GM18517 (cell line): Measurements from ENCODE around the gene EPDR1.
A peak's percentile ranks its signal among the peaks of the same experiment; 100 is the strongest.

Experiments
- ATAC-seq: cut with Tn5 transposase; IDR thresholded peaks from one replicate; pipeline ENCODE4 v1.9.1; 2021; ENCODE audit warnings: mild to moderate bottlenecking, moderate library complexity; ENCODE audit not compliant: unreplicated experiment

EPDR1 gene

DNA sequence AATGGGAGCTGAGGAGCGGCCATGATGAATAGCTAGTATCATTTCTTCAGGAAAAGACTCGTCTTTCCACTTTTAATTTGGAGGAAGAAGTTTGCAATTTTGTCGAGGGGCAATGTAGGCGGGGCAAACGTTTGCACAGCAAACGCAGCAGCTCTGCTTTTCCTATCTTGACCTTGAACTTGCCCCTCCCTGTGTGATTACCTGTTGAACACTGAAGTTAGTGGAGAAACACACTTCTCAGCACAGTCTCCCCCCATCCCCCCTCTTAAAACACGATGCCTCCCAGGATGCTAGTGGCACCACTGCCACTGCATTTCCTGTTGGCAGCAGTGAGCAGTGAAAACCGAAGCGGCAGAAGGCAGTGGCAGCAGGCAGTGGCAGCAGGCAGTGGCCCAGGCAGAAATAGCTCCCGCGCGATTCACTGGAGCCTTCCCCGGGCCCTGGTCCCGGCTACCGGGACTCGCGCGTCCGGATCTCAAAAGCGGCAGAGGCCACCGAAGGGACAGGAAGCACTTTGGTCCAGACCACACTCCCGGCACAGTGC, at the start of gene EPDR1:
Gene EPDR1, plus strand, starts transcription at position 336 of the 544 bp plus-strand sequence. CDS start 300 bp downstream, outside the sequence.
- ATAC-seq, result peak; percentile 58

DNA sequence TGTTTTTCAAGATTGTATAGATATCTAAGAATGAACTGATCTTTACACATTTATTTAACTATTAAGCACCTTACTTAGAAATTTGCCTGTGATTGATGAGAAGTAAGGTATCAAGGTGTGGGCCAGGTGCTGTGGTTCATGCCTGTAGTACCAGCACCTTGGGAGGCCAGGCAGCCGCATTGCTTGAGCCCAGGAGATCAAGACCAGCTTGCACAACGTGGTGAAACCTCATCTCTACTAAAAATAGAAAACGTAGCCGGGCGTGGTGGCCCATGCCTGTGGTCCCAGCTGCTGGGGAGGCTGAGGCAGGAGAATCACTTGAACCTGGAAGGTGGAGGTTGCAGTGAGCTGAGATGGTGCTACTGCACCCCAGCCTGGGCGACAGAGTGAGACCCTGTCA, 38.4 kb upstream of the EPDR1 start:
- no peak for ATAC-seq

DNA sequence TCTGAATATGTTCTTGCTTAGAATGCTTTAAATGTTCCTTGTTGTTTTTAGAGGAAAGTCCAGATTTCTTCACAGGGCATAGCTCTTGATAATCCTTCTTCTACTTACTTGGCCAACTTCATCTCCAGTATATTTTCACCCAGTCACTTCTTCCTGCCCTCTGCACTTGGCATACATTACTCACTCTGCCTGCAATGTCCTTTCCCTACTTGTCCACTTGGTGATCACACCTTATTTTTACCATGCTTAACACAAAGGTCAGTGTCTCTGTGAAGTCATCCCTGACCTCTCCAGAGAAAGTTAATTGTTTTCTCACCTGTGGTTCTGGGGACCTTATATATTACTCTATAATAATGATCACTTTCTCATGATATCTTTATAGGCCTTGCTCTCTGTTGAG, 27.1 kb upstream of the EPDR1 start:
- no peak for ATAC-seq

DNA sequence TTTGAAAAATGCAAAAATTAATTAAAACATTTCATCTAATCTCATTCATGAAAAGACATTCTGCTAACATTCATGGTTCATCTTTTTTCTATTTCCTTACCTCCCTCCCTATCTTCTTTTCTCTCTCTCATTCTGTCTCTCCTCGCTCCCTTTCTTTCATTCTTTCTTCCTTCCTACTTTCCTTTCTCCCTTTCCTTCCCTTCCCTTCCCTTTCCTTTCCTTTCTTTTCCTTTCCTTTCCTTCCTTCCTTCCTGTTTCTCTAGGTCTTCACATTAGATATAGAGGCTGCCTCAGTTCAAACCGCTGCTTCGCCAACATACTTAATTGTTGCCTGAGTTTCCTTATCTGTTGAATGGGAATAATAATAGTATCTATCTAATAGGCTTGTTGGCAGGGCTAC, 25.8 kb upstream of the EPDR1 start:
- no peak for ATAC-seq

DNA sequence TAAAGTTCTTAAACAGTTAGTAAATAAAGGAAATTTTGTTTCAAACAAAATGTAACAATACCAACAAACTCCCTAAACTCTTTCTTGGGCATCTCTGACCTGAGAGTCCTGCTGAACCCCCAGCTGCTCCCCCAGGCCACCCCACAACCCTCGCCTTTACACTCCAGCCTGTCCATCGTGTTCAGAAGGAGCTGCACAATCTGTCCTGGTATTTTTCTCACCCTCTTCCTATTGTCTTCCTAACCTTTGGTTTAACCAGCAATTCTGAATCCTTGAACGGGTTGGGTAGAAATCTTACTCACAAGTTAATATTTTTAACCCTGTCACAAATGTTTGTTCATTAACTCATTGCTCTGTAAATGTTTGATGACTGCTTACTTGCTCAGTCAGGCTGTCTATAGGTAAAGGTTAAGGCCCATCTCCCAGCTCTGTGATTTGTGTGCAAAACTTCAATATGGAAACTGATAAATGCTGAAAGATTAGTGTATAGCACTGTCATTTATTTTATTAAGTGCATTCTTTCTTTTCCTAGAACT, 20.7 kb upstream of the EPDR1 start:
- no peak for ATAC-seq

DNA sequence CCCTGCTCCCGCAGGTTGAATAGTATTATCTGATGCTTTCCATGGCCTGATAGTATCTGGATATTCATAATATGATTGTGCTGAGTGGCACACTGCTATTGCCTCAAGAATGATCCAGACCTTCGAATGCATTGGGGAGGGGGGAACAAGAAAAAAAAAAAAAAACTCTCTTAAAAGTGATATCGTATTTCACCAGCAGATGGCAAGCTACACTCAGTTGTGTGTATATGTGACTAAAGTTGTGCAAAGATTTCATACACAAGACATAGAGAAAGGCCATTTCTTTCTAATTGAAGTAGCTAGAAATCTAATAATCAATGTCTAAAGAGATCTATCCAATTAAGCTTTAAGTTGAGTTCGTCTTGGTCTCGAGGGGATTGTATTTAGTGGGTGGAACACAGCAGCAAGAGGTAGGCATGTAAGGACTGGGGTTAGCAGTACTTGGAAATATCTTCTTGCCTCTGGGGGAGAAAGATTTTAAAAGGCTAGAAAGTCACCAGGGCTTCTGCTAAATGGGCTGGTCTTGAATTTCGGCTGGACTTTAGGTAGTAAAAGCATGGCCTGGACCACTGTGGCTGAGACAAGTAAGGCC, 19.1 kb upstream of the EPDR1 start:
- no peak for ATAC-seq

DNA sequence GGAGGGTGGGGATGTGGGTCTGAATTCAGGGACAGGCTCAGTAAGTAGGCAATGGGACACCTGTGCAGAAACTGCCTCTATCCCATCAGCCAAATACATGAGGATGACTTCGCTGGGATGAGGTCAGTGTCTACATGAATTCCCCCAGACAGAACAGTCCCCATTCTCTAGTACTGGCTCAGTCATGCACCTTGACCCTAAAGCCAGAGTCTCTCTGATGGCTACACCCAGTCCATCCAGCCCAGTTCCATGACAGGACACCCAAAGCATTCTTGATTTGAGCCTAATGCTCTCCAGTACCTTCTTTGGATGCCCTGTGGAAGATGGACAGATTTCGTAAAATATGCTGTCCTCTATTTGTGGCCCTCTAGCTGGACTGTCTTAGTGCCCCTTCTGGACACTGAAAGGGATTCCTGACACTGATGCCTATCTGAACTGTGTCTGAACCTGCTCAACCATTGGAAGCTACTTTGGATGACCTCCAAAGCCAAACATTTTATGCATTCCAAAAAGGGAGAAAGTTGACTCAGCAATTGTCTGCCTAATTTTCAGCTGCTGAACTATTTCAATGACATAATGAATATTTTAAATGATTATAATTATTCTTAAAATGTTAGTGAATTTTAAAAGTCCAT, 18.4 kb upstream of the EPDR1 start:
- no peak for ATAC-seq

DNA sequence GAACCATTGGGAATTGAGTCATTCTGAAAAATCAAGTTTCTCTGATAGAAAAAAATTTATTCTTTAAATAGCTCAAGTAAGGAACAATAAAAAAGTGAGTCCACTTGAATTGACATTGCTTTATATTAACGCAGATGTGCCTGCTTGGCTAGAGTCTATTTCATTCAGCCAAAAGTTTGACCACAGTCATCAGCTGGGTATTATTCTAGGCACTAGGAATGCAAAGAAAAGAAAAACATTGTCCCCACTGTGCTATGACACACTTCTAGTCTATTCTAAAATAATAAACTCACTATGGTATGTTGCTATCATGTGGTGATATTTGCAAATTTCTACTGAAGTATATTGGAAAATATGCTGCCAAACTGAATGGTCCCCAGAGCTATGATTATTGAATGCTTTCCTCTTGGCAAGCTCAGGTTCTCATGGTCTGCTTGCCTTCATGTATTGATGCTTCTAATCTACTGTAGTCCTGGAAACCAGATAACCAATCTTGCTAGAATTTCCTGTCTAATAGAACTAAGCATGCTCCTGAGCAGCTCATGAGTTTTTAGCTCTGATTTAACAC, 12.1 kb upstream of the EPDR1 start:
- ATAC-seq, result no peak

DNA sequence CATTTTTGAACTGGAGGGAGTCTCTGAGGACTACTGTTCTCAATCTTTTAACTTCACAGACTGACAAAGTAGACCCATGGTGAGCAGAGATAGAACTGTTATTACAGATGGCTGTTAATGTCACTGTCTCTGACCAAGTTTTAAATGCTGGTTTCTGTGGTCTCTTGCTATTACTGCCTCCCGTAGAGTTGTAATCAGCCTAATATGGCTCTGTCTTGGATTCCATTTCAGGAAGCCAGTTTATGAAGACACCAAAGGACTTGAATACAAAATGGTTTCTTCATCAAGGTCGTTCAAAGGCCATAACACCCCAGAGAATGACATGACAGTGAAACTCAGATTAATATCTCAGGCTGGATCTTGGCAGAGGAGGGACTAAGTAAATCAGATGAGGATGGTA, 7.7 kb upstream of the EPDR1 start:
- ATAC-seq, result no peak

DNA sequence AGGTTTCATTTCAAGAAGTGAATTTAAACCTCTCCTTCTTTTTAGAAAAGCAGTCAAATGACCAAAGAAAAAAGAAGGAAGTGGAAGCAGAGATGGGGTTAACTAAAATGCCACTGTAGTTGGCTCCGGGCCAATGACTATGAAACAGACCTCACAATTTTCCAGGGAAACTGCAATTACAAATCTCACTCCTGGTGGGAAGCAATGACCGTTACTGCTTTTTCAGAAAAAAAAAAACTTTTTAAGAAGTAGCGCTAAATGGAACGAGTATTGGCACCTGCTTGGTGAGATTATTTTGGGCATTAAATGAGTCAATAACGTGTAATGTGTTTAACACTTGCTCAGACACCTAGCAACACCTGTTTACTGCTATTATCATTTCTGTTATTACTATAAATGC, 5.0 kb upstream of the EPDR1 start:
- ATAC-seq, result peak; percentile 42

DNA sequence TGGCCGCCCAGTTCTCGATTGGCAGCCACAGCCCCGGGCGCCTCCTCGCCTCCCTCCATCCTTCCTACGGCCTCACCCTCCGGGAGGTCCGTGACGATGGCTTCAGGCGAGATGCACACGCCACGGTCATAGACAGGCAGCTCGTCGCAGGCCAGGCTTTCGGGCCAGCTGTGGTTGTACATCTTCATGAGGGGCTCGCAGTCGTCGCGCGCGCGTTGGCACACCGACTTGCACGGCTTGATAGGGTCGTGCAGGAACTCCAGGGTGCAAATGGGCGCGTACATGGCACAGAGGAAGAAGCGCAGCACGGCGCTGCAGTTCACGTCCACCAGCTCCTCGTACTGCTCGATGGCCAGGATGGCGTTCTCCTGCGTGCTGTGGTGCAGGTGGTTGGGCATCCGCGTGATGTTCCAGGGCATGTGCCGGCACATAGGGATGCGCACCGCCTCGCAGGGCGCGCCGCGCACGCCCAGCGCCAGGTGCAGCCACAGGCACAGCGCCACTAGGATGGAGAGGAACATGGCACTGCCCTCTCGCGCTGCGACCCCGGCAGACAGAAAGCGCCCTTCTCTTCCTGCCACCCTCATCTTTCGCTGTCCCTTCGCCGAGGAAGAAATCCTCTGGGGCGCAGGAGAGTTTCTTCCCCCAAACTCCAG, 4.3 kb upstream of the EPDR1 start:
- no peak for ATAC-seq

DNA sequence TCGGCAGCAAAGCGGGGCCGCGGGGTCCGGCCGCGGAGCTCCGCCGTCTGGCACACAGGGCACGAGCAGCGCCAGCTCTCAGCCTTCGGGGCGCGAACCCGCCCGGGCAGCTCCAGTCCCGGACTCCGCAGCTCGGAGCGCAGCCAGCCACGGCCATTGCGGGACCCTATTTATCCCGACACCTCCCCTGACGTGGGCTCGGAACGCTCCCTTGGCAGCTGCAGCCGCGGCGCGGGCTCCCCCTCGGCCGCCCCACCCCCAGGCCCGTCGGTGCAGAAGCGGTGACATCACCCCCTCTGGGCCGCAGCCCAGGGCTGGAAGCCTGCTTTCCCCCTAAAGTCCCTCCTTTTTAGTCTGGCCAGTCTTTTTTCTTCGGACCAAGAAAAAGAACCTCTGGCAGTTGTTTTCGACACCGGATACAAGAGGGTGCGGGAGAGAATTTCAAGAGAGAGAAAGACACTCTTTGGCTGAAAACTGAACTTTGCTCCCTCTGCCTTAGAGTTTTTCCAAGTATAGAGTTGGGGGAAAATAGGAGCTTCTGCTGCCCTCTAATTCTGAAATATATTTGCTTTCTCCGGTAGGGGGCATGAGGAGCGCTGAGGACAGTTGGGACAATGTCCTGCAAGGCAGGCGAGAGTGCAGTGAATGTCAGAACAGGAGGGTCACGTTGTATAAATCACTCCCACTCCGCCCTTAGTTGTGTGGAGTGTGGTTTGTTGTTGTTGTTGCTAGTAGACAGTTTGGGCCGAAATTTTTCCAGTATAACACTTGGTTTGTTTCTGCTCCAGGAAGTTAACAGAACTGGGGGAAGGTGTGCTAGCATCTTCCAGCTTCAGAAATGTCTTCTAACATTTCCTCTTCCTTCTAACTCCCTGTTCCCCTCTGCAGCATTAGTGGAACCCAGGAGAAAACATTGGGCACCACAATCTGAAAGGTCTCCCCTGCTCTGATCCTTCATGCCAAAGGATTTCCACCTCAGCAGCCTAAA, 3.5 kb upstream of the EPDR1 start, which contains the start of gene SFRP4:
Gene SFRP4, minus strand, starts transcription at position 145 of the 988 bp plus-strand sequence. CDS start 280 bp downstream, outside the sequence.
- ATAC-seq, result peak; percentile 29

DNA sequence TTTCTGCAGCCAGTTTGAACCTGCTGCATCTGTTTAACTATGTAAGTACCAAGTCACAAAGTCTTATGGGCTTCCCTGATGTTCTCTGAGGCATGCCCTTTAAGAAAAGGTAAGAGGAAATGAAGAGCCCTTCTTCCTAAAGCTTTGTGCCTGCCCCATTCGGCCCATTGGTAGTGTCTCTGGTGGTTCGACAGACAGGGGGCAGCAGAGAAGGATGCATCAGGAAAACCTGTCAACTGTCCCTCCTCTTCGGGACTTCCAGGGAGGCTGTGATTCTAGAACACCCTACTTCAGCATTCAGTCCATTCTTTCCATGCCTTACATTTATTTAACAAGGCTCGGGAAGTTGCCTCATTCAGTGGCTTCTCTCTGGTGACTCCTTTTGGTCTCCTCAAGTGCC, 1.9 kb upstream of the EPDR1 start:
- ATAC-seq, result no peak

DNA sequence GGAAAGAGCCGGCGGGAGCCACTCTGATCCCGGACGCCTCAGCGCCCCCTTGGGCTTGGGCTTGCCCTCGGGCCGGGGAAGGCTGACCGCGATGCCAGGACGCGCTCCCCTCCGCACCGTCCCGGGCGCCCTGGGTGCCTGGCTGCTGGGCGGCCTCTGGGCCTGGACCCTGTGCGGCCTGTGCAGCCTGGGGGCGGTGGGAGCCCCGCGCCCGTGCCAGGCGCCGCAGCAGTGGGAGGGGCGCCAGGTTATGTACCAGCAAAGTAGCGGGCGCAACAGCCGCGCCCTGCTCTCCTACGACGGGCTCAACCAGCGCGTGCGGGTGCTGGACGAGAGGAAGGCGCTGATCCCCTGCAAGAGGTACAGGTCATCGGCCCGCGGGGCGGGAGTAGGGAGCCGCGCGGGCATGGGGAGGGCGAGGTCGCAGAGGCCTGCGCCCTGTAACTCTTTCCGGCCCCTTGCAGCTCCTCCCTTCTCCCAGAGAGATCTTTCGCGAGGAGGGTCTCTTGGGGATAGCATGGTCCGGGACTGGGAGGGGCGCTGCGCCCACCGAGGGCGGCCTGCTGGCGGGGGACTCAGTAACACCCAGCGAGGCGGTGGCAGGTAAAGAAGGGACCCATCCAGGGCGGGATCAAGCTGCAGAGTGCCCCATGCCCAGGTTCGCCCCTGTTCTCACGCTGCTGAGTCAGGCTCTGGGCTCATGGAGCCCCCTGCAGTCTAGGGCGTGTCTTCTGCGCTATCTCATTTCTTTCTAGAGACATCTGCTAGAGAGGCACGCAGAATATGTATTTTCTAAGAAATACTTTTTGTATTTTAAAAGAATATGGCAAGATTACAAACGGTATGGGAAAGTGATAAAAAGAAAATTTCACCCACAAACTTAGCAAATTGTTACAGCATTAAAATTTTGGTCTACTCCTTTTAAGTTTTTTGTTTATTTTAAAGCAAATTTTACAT, 687 bp downstream of the EPDR1 start:
- ATAC-seq, result peak; percentile 55

DNA sequence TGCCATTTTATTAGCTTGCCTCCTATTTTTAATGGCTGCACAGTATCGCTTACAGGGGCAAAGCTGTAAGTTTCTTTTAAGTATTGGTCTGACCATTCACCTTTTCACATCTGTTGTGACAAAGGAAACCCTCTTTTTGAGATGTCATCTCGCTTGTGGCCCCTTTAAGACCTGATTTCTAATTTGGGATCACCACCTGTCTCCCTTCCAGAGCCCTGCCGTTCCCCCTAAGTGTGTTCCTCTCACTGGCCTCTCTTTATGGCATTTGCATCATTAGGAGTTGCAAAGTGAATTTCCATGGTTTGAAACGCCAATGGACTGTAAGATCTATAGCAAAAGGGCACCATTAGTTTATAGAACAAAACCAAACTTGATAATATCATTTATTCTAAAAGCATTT, 1.4 kb downstream of the EPDR1 start:
- no peak for ATAC-seq

DNA sequence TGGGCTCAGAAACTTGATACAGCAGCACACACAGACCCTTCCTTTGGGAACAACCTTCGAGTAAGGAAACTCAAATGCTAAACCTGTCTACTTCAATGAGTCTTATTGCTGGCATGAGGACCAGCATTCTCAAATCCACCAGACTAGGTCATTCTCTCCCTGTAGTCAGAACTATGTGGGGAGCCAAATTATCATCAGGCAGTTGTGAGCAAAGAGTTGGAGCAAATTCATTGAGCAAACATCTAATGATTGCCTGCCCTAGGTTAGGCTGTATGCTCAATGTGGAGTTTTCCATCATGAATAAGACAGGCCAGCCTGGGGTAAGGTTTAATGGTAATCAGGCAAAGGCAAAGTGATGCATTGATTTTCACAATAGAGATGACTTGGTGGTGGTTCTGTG, 3.6 kb downstream of the EPDR1 start:
- no peak for ATAC-seq

DNA sequence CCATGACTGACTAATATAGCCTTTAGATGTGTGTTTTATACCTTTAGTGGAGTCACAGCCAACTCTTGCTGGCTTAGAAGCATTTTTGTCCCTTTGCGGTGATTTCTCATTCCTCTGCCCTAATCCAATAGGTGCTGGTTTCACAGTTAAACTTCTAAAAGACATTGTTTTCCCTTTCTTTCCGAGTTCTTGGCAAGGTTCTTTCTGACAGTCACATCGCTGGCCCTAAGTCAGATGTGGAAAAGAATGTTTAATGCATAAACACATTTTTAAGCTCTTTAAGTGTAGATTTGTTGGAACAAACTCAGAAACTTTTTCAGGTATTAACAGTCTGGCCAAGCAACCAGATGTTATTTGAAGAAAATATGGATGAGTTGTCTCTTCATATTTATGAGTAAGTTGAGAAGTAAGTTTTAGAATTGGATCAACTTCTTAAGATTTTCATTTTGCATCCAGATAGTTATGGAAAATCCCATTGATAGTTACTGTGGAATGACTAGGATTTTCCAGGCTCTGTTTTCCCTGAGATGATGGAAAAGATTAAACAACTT, 4.1 kb downstream of the EPDR1 start:
- no peak for ATAC-seq

DNA sequence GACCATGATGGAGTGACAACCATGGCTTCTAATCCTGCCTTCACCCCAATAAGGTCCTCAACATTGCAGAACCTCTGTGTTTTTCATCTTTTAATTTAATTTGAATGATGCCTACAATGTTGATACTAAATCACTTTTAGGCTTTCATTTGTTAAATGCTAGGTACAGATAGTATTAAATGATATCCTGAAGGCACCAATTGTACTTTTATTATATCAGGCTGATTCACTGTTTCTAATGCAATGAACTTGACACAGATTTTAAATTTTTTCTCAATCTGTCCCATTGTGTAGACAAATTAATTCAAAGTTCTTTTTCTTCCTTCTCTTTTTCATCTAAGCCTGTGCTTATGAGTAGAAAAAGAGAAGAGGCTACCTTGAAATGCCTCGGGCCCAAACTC, 5.2 kb downstream of the EPDR1 start:
- ATAC-seq, result no peak
